ENCODE measurements around the gene ZSWIM6. TPM values are rescaled to one million over a fixed set of nuclear protein-coding genes. Genes with fewer than 3 reads are reported as not detected.

Gene ZSWIM6
- total RNA-seq, 1 donor from 2014 or later = 40.1 TPM

GRCh38 chr5:61402244-61402823 is 70.3 kb downstream of the ZSWIM6 start:
- no peak overlapping the region for H3K4me3 Mint-ChIP-seq (ENCODE audit: unreplicated experiment)
- no peak overlapping the region for H3K27ac ChIP-seq (ENCODE audit: low read depth, low read length)
- peaks cover 92% of the 10 kb centered on the region for H3K79me2 ChIP-seq (ENCODE audit: insufficient read depth, low read length)
- no peak for DNase-seq (ENCODE audit: low read depth)
- no peak for TF ChIP-seq CTCF (IDR thresholded peaks at IDR 0.05; ENCODE audit: insufficient read depth, low read depth, low read length)
- no peak for TF ChIP-seq EZH2 (IDR thresholded peaks at IDR 0.05; ENCODE audit: insufficient read depth, low read length)
- H3K4me1 ChIP-seq (ENCODE audit: insufficient read depth, low read length) = peaks cover 16% of the 10 kb centered on the region
- no peak overlapping the region for H3K9ac ChIP-seq (ENCODE audit: low read length)
- H3K9me3 ChIP-seq (ENCODE audit: insufficient read depth, low read depth, low read length) = no peaks in the 10 kb centered on the region
- peaks cover 52% of the 10 kb centered on the region for H4K20me1 ChIP-seq (ENCODE audit: insufficient read depth, low read length)
- no peak overlapping the region for H2AFZ ChIP-seq (ENCODE audit: low read depth, low read length)
- no peaks in the 10 kb centered on the region for H3K27me3 ChIP-seq (ENCODE audit: insufficient read depth, low read length)
- no peaks in the 10 kb centered on the region for H3K36me3 ChIP-seq (ENCODE audit: insufficient read depth, low read length)
- peak; percentile 94 for FAIRE-seq
- H3K36me3 Mint-ChIP-seq (ENCODE audit: low read depth, unreplicated experiment) = peaks cover 6% of the 10 kb centered on the region
- no peak overlapping the region for H3K27ac Mint-ChIP-seq (ENCODE audit: unreplicated experiment)
- H3K4me1 Mint-ChIP-seq (ENCODE audit: low read depth, unreplicated experiment) = peaks cover 53% of the 10 kb centered on the region
- no peaks in the 10 kb centered on the region for H3K27me3 Mint-ChIP-seq (ENCODE audit: low read depth, unreplicated experiment)
- H3K4me3 ChIP-seq (ENCODE audit: insufficient read depth, low read depth, low read length) = no peak overlapping the region
- H3K4me2 ChIP-seq (ENCODE audit: low read length) = peak overlapping the region; percentile 17
- no peaks in the 10 kb centered on the region for H3K9me3 Mint-ChIP-seq (ENCODE audit: unreplicated experiment)

GRCh38 chr5:61402970-61403900 is 71.2 kb downstream of the ZSWIM6 start:
- no peaks in the 10 kb centered on the region for H3K9me3 ChIP-seq (ENCODE audit: insufficient read depth, low read depth, low read length)
- DNase-seq (ENCODE audit: low read depth) = no peak
- no peak overlapping the region for H3K4me3 ChIP-seq (ENCODE audit: insufficient read depth, low read depth, low read length)
- no peaks in the 10 kb centered on the region for H3K36me3 ChIP-seq (ENCODE audit: insufficient read depth, low read length)
- no peak for FAIRE-seq
- peaks cover 24% of the 10 kb centered on the region for H3K4me1 ChIP-seq (ENCODE audit: insufficient read depth, low read length)
- H3K79me2 ChIP-seq (ENCODE audit: insufficient read depth, low read length) = peaks cover 92% of the 10 kb centered on the region
- no peak overlapping the region for H2AFZ ChIP-seq (ENCODE audit: low read depth, low read length)
- peaks cover 54% of the 10 kb centered on the region for H3K4me1 Mint-ChIP-seq (ENCODE audit: low read depth, unreplicated experiment)
- H3K4me2 ChIP-seq (ENCODE audit: low read length) = no peak overlapping the region
- H3K27ac ChIP-seq (ENCODE audit: low read depth, low read length) = no peak overlapping the region
- peaks cover 43% of the 10 kb centered on the region for H4K20me1 ChIP-seq (ENCODE audit: insufficient read depth, low read length)
- H3K36me3 Mint-ChIP-seq (ENCODE audit: low read depth, unreplicated experiment) = peaks cover 6% of the 10 kb centered on the region
- H3K9ac ChIP-seq (ENCODE audit: low read length) = no peak overlapping the region
- H3K27ac Mint-ChIP-seq (ENCODE audit: unreplicated experiment) = peak overlapping the region; percentile 75
- no peaks in the 10 kb centered on the region for H3K27me3 ChIP-seq (ENCODE audit: insufficient read depth, low read length)
- H3K9me3 Mint-ChIP-seq (ENCODE audit: unreplicated experiment) = no peaks in the 10 kb centered on the region
- no peaks in the 10 kb centered on the region for H3K27me3 Mint-ChIP-seq (ENCODE audit: low read depth, unreplicated experiment)
- TF ChIP-seq CTCF (IDR thresholded peaks at IDR 0.05; ENCODE audit: insufficient read depth, low read depth, low read length) (no peak), EZH2 (IDR thresholded peaks at IDR 0.05; ENCODE audit: insufficient read depth, low read length) (no peak)
- no peak overlapping the region for H3K4me3 Mint-ChIP-seq (ENCODE audit: unreplicated experiment)
